Epidermal melanocyte (primary cell): ENCODE data around the gene KNDC1.
"Not testable (repeated sequence)": the region's sequence is repeated elsewhere in the genome, so short reads cannot be mapped to it uniquely, and the experiment has no call there.

Experiments
- DNase-seq: peaks from one replicate; pipeline ENCODE4 v3.0.0; 2011; ENCODE audit warnings: low spot score; ENCODE audit not compliant: insufficient read length

KNDC1 gene

GRCh38 chr10:133217800-133218589, 58.0 kb downstream of the KNDC1 start:
- DNase-seq: no peak

- DNase-seq: no peak
These were observed 58.9 kb downstream of the KNDC1 start for GRCh38 chr10:133218891-133219290.

GRCh38 chr10:133219782-133220181, 59.8 kb downstream of the KNDC1 start:
- no peak for DNase-seq

- DNase-seq: no peak
These were observed 61.3 kb downstream of the KNDC1 start for GRCh38 chr10:133221331-133221730.

GRCh38 chr10:133221756-133222155, 61.7 kb downstream of the KNDC1 start:
- not testable (repeated sequence) for DNase-seq

GRCh38 chr10:133224076-133224475, 64.1 kb downstream of the KNDC1 start:
- DNase-seq: no peak

GRCh38 chr10:133224756-133225372, 64.8 kb downstream of the KNDC1 start:
- DNase-seq: no peak

- no peak for DNase-seq
These were observed 65.7 kb downstream of the KNDC1 start for GRCh38 chr10:133225707-133226191.

- no peak for DNase-seq
These were observed 66.3 kb downstream of the KNDC1 start for GRCh38 chr10:133226251-133226808.

- DNase-seq: no peak
These were observed 67.2 kb downstream of the KNDC1 start for GRCh38 chr10:133227256-133227655.

GRCh38 chr10:133229265-133230043, 69.4 kb downstream of the KNDC1 start:
- DNase-seq: no peak

- no peak for DNase-seq
These were observed 70.0 kb downstream of the KNDC1 start, which contains the start of gene UTF1 for GRCh38 chr10:133230044-133230361. TSS of gene UTF1 (plus strand) at chr10:133230217. CDS start at chr10:133230289, 72 bp downstream.

- no peak for DNase-seq
These were observed 70.6 kb downstream of the KNDC1 start for GRCh38 chr10:133230387-133231195.

- DNase-seq: no peak
These were observed 71.4 kb downstream of the KNDC1 start for GRCh38 chr10:133231244-133231945.

GRCh38 chr10:133231946-133232574, 72.0 kb downstream of the KNDC1 start:
- no peak for DNase-seq

GRCh38 chr10:133234796-133235195, 74.8 kb downstream of the KNDC1 start:
- DNase-seq: not testable (repeated sequence)

- no peak for DNase-seq
These were observed 75.3 kb downstream of the KNDC1 start for GRCh38 chr10:133235265-133235855.

GRCh38 chr10:133235932-133236331, 75.9 kb downstream of the KNDC1 start:
- DNase-seq: no peak
